ENCODE results near the gene MTHFD1L. TPM values are rescaled to one million over a fixed set of nuclear protein-coding genes. Genes with fewer than 3 reads are reported as not detected.
"Not testable (repeated sequence)": the region's sequence is repeated elsewhere in the genome, so short reads cannot be mapped to it uniquely, and the experiment has no call there.

MTHFD1L gene
- total and polyA plus RNA-seq, 2 of the 8 experiments (the other 6 are each of a cell fraction or from before 2014, with no cell fraction given) = 29.2 to 105 TPM

DNA sequence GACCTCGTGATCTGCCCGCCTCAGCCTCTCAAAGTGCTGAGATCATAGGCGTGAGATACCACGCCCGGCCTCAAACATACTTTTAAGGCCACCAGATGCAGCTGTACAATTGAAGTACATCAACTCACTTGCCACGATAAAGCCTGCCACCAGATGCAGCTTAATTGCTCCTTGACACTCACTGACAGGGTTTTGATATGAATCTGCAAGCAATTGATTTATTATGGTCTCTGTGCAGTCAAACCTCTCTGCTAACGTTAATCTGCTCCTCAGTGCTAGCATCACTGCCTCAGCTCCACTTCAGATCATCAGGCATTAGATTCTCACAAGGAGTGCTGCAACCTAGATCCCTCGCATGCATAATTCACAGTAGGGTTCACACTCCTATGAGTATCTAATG is 48.9 kb upstream of the MTHFD1L start:
- not testable (repeated sequence) for H2BK120ac ChIP-seq (replicated peaks; ENCODE audit: low read depth, low read length); H3K79me1 ChIP-seq (ENCODE audit: low read depth, low read length); H2BK12ac ChIP-seq (ENCODE audit: low read depth, low read length); H3K27ac ChIP-seq (ENCODE audit: low read depth, low read length); H3K36me3 ChIP-seq (ENCODE audit: control insufficient read depth in 2 of 4, insufficient read depth in 4 of 4, low read length in 3 of 4); FAIRE-seq; H4K20me1 ChIP-seq (replicated peaks in 1 of 2; ENCODE audit: control insufficient read depth in 1 of 2, insufficient read depth in 2 of 2, low read length in 2 of 2); H3K4me1 ChIP-seq (replicated peaks in 1 of 4; ENCODE audit: control insufficient read depth in 3 of 4, insufficient read depth in 4 of 4, low read length in 3 of 4); H4K8ac ChIP-seq (ENCODE audit: extremely low read depth, insufficient read depth, low read length); H4K91ac ChIP-seq (replicated peaks; ENCODE audit: insufficient read length, low read length); H2BK5ac ChIP-seq (ENCODE audit: low read depth, low read length); H3K4me3 ChIP-seq (ENCODE audit: extremely low read depth in 1 of 4, insufficient read depth in 2 of 4, low read depth in 3 of 4, low read length in 4 of 4); H3K56ac ChIP-seq (replicated peaks; ENCODE audit: insufficient read length, low read depth, low read length); H2BK20ac ChIP-seq (ENCODE audit: low read length); H2BK15ac ChIP-seq (ENCODE audit: low read length); DNase-seq (ENCODE audit: low read depth in 1 of 2, low spot score in 2 of 2); H2AK5ac ChIP-seq (ENCODE audit: low read depth, low read length); H3K23me2 ChIP-seq (ENCODE audit: low read depth, low read length); H3K14ac ChIP-seq (ENCODE audit: insufficient read length); H3K9me3 ChIP-seq (ENCODE audit: insufficient read depth in 2 of 2, low read depth in 1 of 2, low read length in 1 of 2); H3K23ac ChIP-seq (ENCODE audit: insufficient read length); H3K4me2 ChIP-seq (ENCODE audit: insufficient read depth in 1 of 2, low read depth in 2 of 2, low read length in 2 of 2); H3K79me2 ChIP-seq (ENCODE audit: control insufficient read depth in 1 of 2, insufficient read depth in 2 of 2, low read length in 2 of 2); H3K27me3 ChIP-seq (replicated peaks in 1 of 4; ENCODE audit: control insufficient read depth in 3 of 4, extremely low read depth in 1 of 4, insufficient read depth in 3 of 4, low read length in 3 of 4); H3K4ac ChIP-seq (replicated peaks; ENCODE audit: insufficient read length, low read depth, low read length); H4K5ac ChIP-seq (ENCODE audit: insufficient read length, low read depth, low read length); H2AFZ ChIP-seq (ENCODE audit: low read length); H3K18ac ChIP-seq (ENCODE audit: extremely low read depth, low read length); H3K9ac ChIP-seq (replicated peaks in 1 of 4; ENCODE audit: extremely low read depth in 1 of 4, low read depth in 3 of 4, low read length in 3 of 4)
- ChIA-PET CTCF (ENCODE audit: partially characterized antibody) (interaction anchor here (0.9 to 9.3 kb wide), 37 partner anchors 9 to 745 kb away, joined by 3 to 150 read pairs (median 6); partner anchors contain the start of gene MTHFD1L), POLR2A (ENCODE audit: partially characterized antibody) (interaction anchor here (0.9 to 1.4 kb wide), 2 partner anchors 49 to 62 kb away, joined by 3 read pairs; partner anchors contain the start of gene MTHFD1L)
- 89% methylated on average over 8 of the region's 8 CpGs; no CpG with 5 or more reads in 1 of the 2 experiments for WGBS, 2 experiments (ENCODE audit: extremely low coverage in 1 of 2, insufficient coverage in 1 of 2, insufficient read length in 1 of 2, insufficient replicate concordance in 2 of 2, low coverage in 1 of 2, low lambda C conversion rate in 2 of 2, missing lambda C conversion rate in 1 of 2)

Measured in H1 (cell line).